22Rv1 (cell line): Measurements from ENCODE around the gene HACD1.

ENCODE experiments used
- ZFX ChIP-seq: fragments of 450-650 bp; IDR thresholded peaks from 2 replicates; pipeline ENCODE4 v1.6.1; 2017; ENCODE audit warnings: antibody characterized with exemption, borderline replicate concordance
- TF ChIP-seq, protein P1 (sequence below): fragments of 450-650 bp; IDR thresholded peaks from 2 replicates; pipeline ENCODE4 v1.5.1; 2017; ENCODE audit warnings: mild to moderate bottlenecking

DNA sequence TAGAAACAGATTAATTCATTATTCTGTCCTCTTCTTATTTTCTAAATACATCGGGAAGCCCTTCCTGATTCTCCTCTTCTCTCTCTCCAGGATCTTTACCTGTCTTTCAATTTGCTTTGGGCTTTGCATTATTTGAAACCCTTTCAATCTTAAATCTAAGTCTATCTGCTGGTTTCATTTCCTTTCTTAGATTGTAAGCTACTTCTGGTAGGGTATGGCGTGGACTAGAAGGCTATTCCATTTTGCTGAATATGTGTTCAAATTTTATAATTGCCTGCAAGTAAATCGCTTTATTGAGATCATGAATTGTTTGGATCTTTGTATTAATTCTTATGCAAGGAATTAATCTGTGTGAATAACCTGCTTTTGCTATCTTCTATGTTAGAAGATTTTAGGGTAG, 37.8 kb upstream of the HACD1 start:
- TF ChIP-seq, protein P1, sequence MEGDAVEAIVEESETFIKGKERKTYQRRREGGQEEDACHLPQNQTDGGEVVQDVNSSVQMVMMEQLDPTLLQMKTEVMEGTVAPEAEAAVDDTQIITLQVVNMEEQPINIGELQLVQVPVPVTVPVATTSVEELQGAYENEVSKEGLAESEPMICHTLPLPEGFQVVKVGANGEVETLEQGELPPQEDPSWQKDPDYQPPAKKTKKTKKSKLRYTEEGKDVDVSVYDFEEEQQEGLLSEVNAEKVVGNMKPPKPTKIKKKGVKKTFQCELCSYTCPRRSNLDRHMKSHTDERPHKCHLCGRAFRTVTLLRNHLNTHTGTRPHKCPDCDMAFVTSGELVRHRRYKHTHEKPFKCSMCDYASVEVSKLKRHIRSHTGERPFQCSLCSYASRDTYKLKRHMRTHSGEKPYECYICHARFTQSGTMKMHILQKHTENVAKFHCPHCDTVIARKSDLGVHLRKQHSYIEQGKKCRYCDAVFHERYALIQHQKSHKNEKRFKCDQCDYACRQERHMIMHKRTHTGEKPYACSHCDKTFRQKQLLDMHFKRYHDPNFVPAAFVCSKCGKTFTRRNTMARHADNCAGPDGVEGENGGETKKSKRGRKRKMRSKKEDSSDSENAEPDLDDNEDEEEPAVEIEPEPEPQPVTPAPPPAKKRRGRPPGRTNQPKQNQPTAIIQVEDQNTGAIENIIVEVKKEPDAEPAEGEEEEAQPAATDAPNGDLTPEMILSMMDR: no peak
- no peak for TF ChIP-seq ZFX
